CD8-positive, alpha-beta memory T cell (primary cell): ENCODE measurements around the gene LHX2. TPM values are rescaled to one million over a fixed set of nuclear protein-coding genes. Genes with fewer than 3 reads are reported as not detected.

Source experiments
- CTCF ChIA-PET: fragments of 350-600 bp; sonication (Branson Sonifier 250); formaldehyde crosslinking; loops from one replicate; lab custom pipeline; 2021; ENCODE audit warnings: antibody characterized with exemption; lab: Charles Lee
- POLR2A ChIA-PET: fragments of 350-600 bp; sonication (Branson Sonifier 250); formaldehyde crosslinking; loops from one replicate; lab custom pipeline; 2021; ENCODE audit warnings: antibody characterized with exemption; lab: Charles Lee
- DNase-seq, 5 donors: peaks; one replicate each; pipeline versions ENCODE4 v3.0.0 to v3.0.0-alpha.2; 2020 to 2022; ENCODE audit warnings: mixed read lengths in 1 of 5
- H3K27ac ChIP-seq: one replicate; pipeline ENCODE4 v1.7.0; 2013; ENCODE audit warnings: low read depth, mild to moderate bottlenecking, low read length, moderate library complexity
- H3K27me3 ChIP-seq: 2 replicates; pipeline ENCODE4 v1.7.0; 2013; ENCODE audit warnings: low read length, mild to moderate bottlenecking; ENCODE audit not compliant: insufficient read depth, poor library complexity, severe bottlenecking
- H3K36me3 ChIP-seq: 2 replicates; pipeline ENCODE4 v1.7.0; 2013; ENCODE audit warnings: mild to moderate bottlenecking, low read length, moderate library complexity; ENCODE audit not compliant: insufficient read depth
- H3K4me1 ChIP-seq: 2 replicates; pipeline ENCODE4 v1.7.0; 2013; ENCODE audit warnings: mild to moderate bottlenecking, low read length, moderate library complexity; ENCODE audit not compliant: insufficient read depth
- H3K4me3 ChIP-seq: 2 replicates; pipeline ENCODE4 v1.7.0; 2013; ENCODE audit warnings: mild to moderate bottlenecking, low read length
- H3K9me3 ChIP-seq: 2 replicates; pipeline ENCODE4 v1.7.0; 2013; ENCODE audit warnings: mild to moderate bottlenecking, low read length
- H3K27ac Mint-ChIP-seq, 8 donors: one replicate each; pipeline ENCODE4 v1.8.0; 2020 to 2021; ENCODE audit warnings: mixed read lengths in 8 of 8, mild to moderate bottlenecking in 6 of 8, inconsistent platforms in 3 of 8, moderate library complexity in 3 of 8
- H3K27me3 Mint-ChIP-seq, 2 donors: one replicate each; pipeline ENCODE4 v1.8.0; 2020 to 2021; ENCODE audit warnings: mixed read lengths in 2 of 2, mild to moderate bottlenecking in 1 of 2, moderate library complexity in 1 of 2
- H3K36me3 Mint-ChIP-seq, 3 donors: one replicate each; pipeline ENCODE4 v1.8.0; 2020 to 2021; ENCODE audit warnings: mixed read lengths in 3 of 3, inconsistent platforms in 1 of 3, mild to moderate bottlenecking in 1 of 3
- H3K4me1 Mint-ChIP-seq, 3 donors: one replicate each; pipeline ENCODE4 v1.8.0; 2020 to 2021; ENCODE audit warnings: mixed read lengths in 3 of 3, inconsistent platforms in 1 of 3, mild to moderate bottlenecking in 1 of 3
- H3K4me3 Mint-ChIP-seq, 7 donors: one replicate each; pipeline ENCODE4 v1.8.0; 2020 to 2021; ENCODE audit warnings: mixed read lengths in 7 of 7, mild to moderate bottlenecking in 6 of 7, moderate library complexity in 4 of 7, inconsistent platforms in 2 of 7
- H3K9me3 Mint-ChIP-seq, 5 donors: one replicate each; pipeline ENCODE4 v1.8.0; 2020 to 2022; ENCODE audit warnings: mixed read lengths in 5 of 5, mild to moderate bottlenecking in 3 of 5, moderate library complexity in 2 of 5, inconsistent platforms in 1 of 5
- polyA plus RNA-seq: library from polyadenylated mRNA; unstranded; fragments of 300-500 nt; fragmentation: Illumina TruSeq; gene quantifications from one replicate; pipeline ENCODE4 v1.2.3, GENCODE V29; 2021
- total RNA-seq, 2 experiments: library from RNA; stranded (reverse); gene quantifications; one replicate each; pipeline ENCODE4 v1.2.3, GENCODE V29; 2021

The LHX2 gene
- total and polyA plus RNA-seq, 3 experiments from 2014 or later: not detected

DNA sequence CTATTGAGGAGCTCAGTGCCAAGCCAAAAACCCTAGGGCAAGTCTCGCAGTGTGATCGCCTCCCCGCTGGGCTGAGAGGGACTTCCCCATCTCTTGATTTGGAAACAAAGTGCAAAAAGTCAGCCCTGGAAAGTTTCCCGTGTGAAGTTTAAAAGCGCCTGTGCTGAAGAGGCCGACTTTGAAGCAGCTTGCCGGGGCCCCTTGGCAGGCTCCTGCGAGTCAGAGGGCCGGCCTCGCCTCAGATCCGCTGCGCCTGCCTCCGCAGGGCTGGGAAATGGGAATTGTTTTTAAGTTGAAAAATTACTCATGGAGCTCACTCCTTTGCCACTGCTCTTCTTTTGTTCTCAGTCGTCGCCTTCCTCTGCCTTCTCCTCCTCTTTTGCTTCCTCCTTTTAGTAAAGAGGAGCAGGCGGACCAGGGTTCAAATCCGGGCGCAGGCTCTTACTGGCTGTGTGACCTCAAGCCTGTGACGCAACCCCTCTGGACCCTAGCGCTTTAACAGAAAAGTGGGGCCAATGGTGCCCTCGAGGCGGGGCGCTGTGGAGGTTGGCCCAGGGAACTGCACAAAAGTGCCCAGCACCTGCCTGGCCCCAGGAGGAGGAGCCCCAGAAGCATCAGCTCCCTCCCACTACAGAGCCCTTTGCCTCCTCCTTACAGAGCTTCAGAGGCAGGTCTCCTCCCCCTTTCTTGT, 14.7 kb upstream of the LHX2 start:
- no peaks in the 10 kb centered on the region for H3K36me3 ChIP-seq
- no peak overlapping the region for H3K4me3 ChIP-seq
- Mint-ChIP-seq H3K27me3 (peaks cover 66 to 73% of the 10 kb centered on the region in 2 donors), H3K9me3 (peaks cover 0 to 2% (median 0%) of the 10 kb centered on the region in 5 donors), H3K4me3 (peak overlapping the region in 1 of 7 donors; percentile 9), H3K4me1 (peaks cover 20 to 32% (median 30%) of the 10 kb centered on the region in 3 donors), H3K36me3 (peaks cover 0 to 3% (median 0%) of the 10 kb centered on the region in 3 donors), H3K27ac (peak overlapping the region in 1 of 8 donors; percentile 21)
- H3K27ac ChIP-seq: no peak overlapping the region
- ChIA-PET POLR2A (no interaction called here), CTCF (no interaction called here)
- no peaks in the 10 kb centered on the region for H3K9me3 ChIP-seq
- H3K27me3 ChIP-seq: peaks cover 62% of the 10 kb centered on the region
- no peak for DNase-seq
- peaks cover 16% of the 10 kb centered on the region for H3K4me1 ChIP-seq

DNA sequence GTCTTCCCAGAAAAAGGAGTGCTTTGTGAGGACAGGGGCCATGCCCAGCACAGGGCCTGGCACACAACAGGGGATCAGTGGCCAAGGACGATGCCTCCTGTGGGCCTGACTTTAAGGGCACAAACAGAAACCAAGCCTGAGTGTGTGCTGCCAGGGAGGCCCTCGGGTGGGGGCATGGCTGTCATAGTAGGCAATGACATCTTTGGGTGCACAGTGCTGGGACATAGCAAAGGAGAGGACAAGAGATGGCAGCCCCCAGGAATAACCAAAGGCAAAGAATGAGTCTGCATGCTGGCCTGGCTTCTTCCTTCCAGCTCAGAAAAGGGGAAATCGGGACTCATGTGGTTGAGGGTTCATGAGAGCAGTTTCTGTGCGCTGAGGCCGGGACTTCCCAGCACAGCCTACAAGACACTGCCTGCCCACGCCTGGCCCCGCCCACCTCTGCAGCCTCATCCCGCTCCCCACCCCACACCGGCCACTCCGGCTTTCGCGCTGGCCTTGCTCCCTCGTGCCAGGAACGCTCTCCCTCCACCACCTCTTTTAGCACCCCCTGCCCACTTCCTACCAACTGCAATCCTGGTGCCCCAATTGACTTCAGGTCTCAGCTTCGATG, 13.8 kb upstream of the LHX2 start:
- peak overlapping the region in 1 of 8 donors; percentile 56 for H3K27ac Mint-ChIP-seq
- CTCF ChIA-PET: no interaction called here
- H3K27ac ChIP-seq: no peak overlapping the region

DNA sequence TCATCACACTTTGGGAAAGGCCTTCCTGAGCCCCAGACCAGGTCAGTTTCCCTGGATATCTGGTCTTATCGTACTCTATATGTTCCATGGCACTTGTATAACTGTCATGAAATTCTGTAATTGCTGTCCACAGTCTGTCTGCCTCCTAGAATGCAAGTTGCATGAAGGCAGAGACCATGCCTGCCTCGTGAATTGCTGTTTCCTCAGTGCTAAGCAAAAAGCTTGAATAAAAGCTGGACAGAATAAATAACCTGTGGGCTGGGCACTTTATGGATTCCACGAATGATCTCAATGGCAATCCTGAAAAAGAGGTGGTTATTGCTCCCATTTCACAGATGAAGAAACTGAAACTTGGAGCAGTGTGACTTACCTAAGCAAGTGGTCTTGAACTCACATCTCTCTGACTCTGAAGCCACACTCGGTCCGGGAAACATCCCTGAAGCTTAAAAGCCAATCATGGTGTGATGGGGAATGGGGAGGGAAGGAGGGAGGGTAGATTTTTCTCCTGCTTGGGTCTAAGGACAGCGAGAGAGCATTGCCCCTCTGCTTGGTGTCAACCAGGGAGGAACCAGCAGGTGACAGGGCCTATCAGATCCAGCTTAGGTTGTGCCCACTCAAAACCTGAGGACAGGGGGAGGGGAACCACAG, 13.2 kb upstream of the LHX2 start:
- Mint-ChIP-seq H3K4me3 (peak overlapping the region in 5 of 7 donors; percentile 77 to 85 (median 82)), H3K9me3 (peaks cover 0 to 2% (median 0%) of the 10 kb centered on the region in 5 donors), H3K4me1 (peaks cover 20 to 32% (median 30%) of the 10 kb centered on the region in 3 donors), H3K27ac (peak overlapping the region in 1 of 8 donors; percentile 56), H3K27me3 (peaks cover 80 to 88% of the 10 kb centered on the region in 2 donors), H3K36me3 (peaks cover 0 to 3% (median 0%) of the 10 kb centered on the region in 3 donors)
- DNase-seq: no peak
- peaks cover 76% of the 10 kb centered on the region for H3K27me3 ChIP-seq
- no peak overlapping the region for H3K4me3 ChIP-seq
- no peaks in the 10 kb centered on the region for H3K9me3 ChIP-seq
- peaks cover 16% of the 10 kb centered on the region for H3K4me1 ChIP-seq
- no peak overlapping the region for H3K27ac ChIP-seq
- H3K36me3 ChIP-seq: no peaks in the 10 kb centered on the region
- CTCF ChIA-PET: no interaction called here
- POLR2A ChIA-PET: no interaction called here

More for the DNA sequence above, 13.8 kb upstream of the LHX2 start:
- DNase-seq: no peak
- Mint-ChIP-seq H3K4me1 (peaks cover 20 to 32% (median 30%) of the 10 kb centered on the region in 3 donors), H3K9me3 (peaks cover 0 to 2% (median 0%) of the 10 kb centered on the region in 5 donors), H3K4me3 (peak overlapping the region in 6 of 7 donors; percentile 15 to 85 (median 50)), H3K36me3 (peaks cover 0 to 3% (median 0%) of the 10 kb centered on the region in 3 donors), H3K27me3 (peaks cover 74 to 82% of the 10 kb centered on the region in 2 donors)
- Histone ChIP-seq H3K27me3 (peaks cover 70% of the 10 kb centered on the region), H3K4me3 (no peak overlapping the region), H3K9me3 (no peaks in the 10 kb centered on the region), H3K36me3 (no peaks in the 10 kb centered on the region), H3K4me1 (peaks cover 16% of the 10 kb centered on the region)
- POLR2A ChIA-PET: no interaction called here

- DNase-seq: peak in 1 of 5 donors; percentile 12
- CTCF ChIA-PET: no interaction called here
- H3K36me3 ChIP-seq: no peaks in the 10 kb centered on the region
- Mint-ChIP-seq H3K4me3 (peak overlapping the region; percentile 71 to 89 (median 82)), H3K27ac (peak overlapping the region in 1 of 8 donors; percentile 27), H3K36me3 (peaks cover 0 to 3% (median 0%) of the 10 kb centered on the region in 3 donors), H3K9me3 (peaks cover 0 to 2% (median 0%) of the 10 kb centered on the region in 5 donors), H3K4me1 (peaks cover 20 to 32% (median 30%) of the 10 kb centered on the region in 3 donors), H3K27me3 (peaks cover 79 to 90% of the 10 kb centered on the region in 2 donors)
- no peak overlapping the region for H3K4me3 ChIP-seq
- H3K27ac ChIP-seq: no peak overlapping the region
- no peaks in the 10 kb centered on the region for H3K9me3 ChIP-seq
- peaks cover 81% of the 10 kb centered on the region for H3K27me3 ChIP-seq
- H3K4me1 ChIP-seq: peaks cover 16% of the 10 kb centered on the region
- POLR2A ChIA-PET: no interaction called here
Observed at GRCh38 chr9:123998970-123999621, 12.5 kb upstream of the LHX2 start.

GRCh38 chr9:123999661-124000060, 11.9 kb upstream of the LHX2 start:
- peaks cover 0 to 2% (median 0%) of the 10 kb centered on the region in 3 donors for H3K36me3 Mint-ChIP-seq
- Histone ChIP-seq H3K27me3 (peaks cover 78% of the 10 kb centered on the region), H3K9me3 (no peaks in the 10 kb centered on the region), H3K4me3 (no peak overlapping the region), H3K4me1 (peaks cover 16% of the 10 kb centered on the region), H3K27ac (no peak overlapping the region), H3K36me3 (no peaks in the 10 kb centered on the region)
- ChIA-PET POLR2A (no interaction called here), CTCF (no interaction called here)
- peaks cover 80 to 90% of the 10 kb centered on the region in 2 donors for H3K27me3 Mint-ChIP-seq
- no peak for DNase-seq
- peaks cover 20 to 32% (median 30%) of the 10 kb centered on the region in 3 donors for H3K4me1 Mint-ChIP-seq
- no peak overlapping the region for H3K4me3 Mint-ChIP-seq
- no peak overlapping the region for H3K27ac Mint-ChIP-seq
- H3K9me3 Mint-ChIP-seq: peaks cover 0 to 2% (median 0%) of the 10 kb centered on the region in 5 donors

- CTCF ChIA-PET: no interaction called here
- Histone ChIP-seq H3K27ac (no peak overlapping the region), H3K4me1 (peaks cover 16% of the 10 kb centered on the region), H3K4me3 (no peak overlapping the region), H3K36me3 (no peaks in the 10 kb centered on the region), H3K27me3 (peaks cover 77% of the 10 kb centered on the region), H3K9me3 (no peaks in the 10 kb centered on the region)
- H3K27me3 Mint-ChIP-seq: peaks cover 74 to 92% of the 10 kb centered on the region in 2 donors
- DNase-seq: no peak
- POLR2A ChIA-PET: no interaction called here
- no peaks in the 10 kb centered on the region for H3K36me3 Mint-ChIP-seq
- H3K4me1 Mint-ChIP-seq: peaks cover 20 to 32% (median 30%) of the 10 kb centered on the region in 3 donors
- H3K4me3 Mint-ChIP-seq: peak overlapping the region; percentile 25 to 81 (median 71)
- peak overlapping the region in 1 of 8 donors; percentile 36 for H3K27ac Mint-ChIP-seq
- peaks cover 0 to 2% (median 0%) of the 10 kb centered on the region in 5 donors for H3K9me3 Mint-ChIP-seq
Observed at GRCh38 chr9:124000161-124000783, 11.3 kb upstream of the LHX2 start.

DNA sequence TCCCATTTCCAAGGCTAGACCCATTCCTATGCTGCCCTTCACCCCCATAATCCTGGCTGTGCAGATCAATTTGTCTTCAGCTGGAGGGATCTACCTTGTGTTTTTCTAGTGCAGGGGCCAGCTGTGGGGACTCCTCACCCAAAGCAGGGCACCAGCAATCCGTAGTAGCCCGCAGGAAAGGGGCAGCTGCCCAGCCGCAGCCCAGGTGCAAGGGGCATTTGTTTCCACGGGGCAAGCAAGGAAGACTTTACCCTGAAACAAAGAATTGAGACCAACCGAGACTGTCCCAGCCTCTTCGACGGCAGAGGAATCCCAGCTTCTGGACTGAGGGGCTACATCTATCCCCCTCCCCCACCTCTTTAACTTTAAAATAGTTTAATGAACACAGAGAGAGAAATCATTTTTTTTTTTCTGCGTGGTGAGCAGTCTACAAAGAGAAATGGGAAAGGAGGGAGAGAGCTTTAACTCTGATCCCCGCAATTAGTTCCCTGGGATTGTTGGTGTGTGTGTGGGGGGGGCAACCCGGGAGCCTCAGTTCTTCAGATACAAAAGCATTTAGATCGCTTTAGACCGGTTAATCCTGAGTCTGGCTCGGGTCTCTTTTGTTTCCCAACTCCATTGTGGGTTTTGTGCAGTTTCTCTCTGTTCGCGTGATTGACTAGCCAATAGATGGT, 10.6 kb upstream of the LHX2 start:
- peaks cover 16% of the 10 kb centered on the region for H3K4me1 ChIP-seq
- Mint-ChIP-seq H3K4me3 (peak overlapping the region; percentile 36 to 82 (median 71)), H3K27me3 (peaks cover 70 to 92% of the 10 kb centered on the region in 2 donors), H3K9me3 (peaks cover 0 to 2% (median 0%) of the 10 kb centered on the region in 5 donors), H3K36me3 (no peaks in the 10 kb centered on the region), H3K4me1 (peaks cover 20 to 32% (median 30%) of the 10 kb centered on the region in 3 donors), H3K27ac (peak overlapping the region in 1 of 8 donors; percentile 9)
- DNase-seq: no peak
- H3K9me3 ChIP-seq: no peaks in the 10 kb centered on the region
- CTCF ChIA-PET: no interaction called here
- H3K27me3 ChIP-seq: peaks cover 73% of the 10 kb centered on the region
- H3K36me3 ChIP-seq: no peaks in the 10 kb centered on the region
- POLR2A ChIA-PET: no interaction called here
- no peak overlapping the region for H3K27ac ChIP-seq
- H3K4me3 ChIP-seq: no peak overlapping the region
